ENCODE data around the gene PLCG2.

DNA sequence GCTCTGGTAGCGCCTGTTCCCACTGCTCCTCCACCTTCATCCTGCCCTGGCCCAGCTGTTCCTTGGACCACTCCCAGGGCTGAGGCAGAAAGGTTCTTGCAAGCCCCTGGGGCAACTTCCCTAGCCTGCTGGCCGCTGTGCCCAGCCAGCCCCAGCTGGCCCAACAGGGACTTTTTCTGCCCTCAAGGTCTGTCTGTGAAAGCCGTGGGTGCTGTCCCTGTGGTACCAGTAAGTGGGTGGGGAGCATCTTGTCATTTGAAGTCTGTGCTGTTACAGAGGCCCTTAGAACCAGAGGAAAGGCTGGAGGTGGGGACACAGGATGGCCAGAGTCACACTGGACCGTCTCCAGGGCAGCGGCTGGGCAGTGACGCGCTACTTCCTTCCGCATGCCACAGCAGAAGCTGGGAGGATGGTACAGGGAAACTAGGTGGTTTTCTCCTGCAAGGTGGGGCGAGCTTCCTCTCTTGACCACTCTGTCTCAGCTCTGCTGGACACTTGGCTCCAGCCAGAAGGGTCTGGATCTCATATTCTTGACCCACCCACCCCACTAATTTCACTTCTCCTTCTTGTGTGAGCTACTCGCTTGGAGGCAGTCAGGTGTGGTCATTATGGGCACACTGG is 87.8 kb downstream of the PLCG2 start:
- no peak for TF ChIP-seq CTCF (IDR thresholded peaks at IDR 0.05)
- no peak for TF ChIP-seq POLR2A (IDR thresholded peaks at IDR 0.05)
